ENCODE measurements around the gene PPDPF.

DNA sequence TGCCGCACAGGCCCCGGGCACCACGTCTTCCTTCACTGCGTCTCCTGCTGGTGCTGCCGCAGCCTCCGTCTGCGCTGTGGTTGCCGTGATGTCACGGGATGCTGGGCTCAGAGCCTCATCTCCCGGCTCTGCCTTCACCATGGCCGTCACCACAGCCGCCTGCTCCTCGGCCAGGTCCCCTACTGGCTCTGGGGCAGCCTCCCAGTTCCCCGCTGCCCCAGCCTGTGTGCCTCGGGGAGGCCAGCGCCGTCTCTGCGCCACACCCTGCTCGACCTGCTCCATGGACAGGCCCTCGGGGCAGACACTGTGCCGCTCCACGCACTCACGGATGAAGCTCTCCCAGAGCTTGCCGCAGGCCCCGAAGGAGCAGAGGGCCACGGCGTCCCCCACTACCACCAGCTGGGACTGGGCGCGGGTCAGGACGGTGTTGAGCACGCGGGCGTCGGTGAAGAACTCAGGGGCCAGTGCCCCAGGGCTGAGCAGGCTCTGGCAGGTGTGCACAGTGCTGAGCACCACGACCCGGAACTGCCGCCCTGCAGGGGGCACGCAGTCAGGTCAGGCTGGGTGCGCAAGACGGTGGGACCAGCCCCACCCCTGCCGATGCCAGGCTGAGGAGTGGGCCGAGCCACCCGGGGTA is 45.3 kb downstream of the PPDPF start:
- TF ChIP-seq, protein P1, sequence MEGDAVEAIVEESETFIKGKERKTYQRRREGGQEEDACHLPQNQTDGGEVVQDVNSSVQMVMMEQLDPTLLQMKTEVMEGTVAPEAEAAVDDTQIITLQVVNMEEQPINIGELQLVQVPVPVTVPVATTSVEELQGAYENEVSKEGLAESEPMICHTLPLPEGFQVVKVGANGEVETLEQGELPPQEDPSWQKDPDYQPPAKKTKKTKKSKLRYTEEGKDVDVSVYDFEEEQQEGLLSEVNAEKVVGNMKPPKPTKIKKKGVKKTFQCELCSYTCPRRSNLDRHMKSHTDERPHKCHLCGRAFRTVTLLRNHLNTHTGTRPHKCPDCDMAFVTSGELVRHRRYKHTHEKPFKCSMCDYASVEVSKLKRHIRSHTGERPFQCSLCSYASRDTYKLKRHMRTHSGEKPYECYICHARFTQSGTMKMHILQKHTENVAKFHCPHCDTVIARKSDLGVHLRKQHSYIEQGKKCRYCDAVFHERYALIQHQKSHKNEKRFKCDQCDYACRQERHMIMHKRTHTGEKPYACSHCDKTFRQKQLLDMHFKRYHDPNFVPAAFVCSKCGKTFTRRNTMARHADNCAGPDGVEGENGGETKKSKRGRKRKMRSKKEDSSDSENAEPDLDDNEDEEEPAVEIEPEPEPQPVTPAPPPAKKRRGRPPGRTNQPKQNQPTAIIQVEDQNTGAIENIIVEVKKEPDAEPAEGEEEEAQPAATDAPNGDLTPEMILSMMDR (IDR thresholded peaks at IDR 0.05) = no peak
- no peak for TF ChIP-seq POLR2A (IDR thresholded peaks at IDR 0.05)

Measured in testis (tissue), 2 donors.